HL-60/S4 treated with phorbol 12-myristate 13-acetate at 8.2 ng/mL for 4 days and 3 days (cell line): ENCODE data around the gene PRDX3.
"Not testable (repeated sequence)": the region's sequence is repeated elsewhere in the genome, so short reads cannot be mapped to it uniquely, and the experiment has no call there.

Source experiments
- in situ Hi-C: fragments of 300-500 bp; cut with MboI; formaldehyde crosslinking; loops from 2 replicates; pipeline ENCODE4 v1.15.0; 2022; ENCODE audit warnings: low sequenced_read_pairs

The PRDX3 gene

DNA sequence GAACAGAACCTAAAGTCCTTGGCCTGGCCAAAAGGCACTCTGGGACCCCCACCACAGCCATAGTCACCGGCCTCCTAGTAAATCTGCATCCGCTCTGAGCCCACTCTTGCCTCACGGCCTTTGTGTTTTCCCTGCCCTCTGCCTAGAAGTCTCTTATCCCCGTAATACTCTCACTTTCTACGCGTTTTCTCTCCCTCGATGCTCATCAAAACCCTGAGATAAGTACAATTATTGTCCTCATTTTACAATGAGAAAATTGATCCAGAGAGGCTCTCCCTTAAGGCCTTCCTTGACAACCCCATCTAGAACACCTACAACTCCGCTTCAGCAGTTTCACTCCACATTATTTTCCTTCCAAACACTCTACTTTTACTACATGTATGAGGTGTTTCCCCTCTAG, 11.6 kb downstream of the PRDX3 start:
- in situ Hi-C loops: no loop called here

DNA sequence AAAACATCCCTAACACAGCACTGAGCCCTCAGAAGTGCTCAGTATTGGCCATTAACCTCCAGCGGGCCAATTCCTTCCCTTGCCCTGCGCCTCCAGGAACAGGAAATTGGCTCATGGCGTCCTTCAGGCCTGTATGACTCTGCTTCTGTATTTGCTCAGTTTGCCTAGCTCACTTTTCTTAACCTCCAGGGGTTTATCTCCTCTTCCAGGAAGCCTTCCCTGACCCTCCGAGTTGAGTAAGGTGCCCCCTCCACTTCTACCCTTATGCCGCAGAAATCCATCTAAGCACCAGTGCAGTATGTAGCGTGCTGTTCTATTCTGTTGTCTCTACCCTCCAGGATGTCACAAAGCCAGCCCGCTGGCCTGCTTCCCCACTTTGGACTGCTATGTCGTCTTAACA, 12.0 kb downstream of the PRDX3 start:
- in situ Hi-C loops: no loop called here

DNA sequence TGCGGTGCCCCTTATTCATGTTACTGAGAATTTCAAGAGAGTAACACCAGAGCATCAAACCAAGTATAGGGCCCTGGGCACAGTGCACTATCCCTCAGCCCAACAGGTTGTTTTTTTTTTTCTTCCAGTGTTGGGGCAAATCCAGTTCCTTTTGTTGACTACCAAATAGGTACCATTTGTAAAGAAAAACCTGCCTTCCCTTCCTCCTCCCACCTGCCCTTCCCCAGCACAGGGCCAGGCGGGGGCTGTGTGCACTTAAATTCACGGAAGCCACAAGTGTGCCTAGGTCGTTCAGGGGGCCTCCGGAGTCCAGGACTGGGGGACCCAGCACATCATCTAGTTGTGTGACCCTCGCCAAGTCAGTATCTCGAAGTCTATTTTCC, 12.5 kb downstream of the PRDX3 start:
- in situ Hi-C loops: no loop called here

DNA sequence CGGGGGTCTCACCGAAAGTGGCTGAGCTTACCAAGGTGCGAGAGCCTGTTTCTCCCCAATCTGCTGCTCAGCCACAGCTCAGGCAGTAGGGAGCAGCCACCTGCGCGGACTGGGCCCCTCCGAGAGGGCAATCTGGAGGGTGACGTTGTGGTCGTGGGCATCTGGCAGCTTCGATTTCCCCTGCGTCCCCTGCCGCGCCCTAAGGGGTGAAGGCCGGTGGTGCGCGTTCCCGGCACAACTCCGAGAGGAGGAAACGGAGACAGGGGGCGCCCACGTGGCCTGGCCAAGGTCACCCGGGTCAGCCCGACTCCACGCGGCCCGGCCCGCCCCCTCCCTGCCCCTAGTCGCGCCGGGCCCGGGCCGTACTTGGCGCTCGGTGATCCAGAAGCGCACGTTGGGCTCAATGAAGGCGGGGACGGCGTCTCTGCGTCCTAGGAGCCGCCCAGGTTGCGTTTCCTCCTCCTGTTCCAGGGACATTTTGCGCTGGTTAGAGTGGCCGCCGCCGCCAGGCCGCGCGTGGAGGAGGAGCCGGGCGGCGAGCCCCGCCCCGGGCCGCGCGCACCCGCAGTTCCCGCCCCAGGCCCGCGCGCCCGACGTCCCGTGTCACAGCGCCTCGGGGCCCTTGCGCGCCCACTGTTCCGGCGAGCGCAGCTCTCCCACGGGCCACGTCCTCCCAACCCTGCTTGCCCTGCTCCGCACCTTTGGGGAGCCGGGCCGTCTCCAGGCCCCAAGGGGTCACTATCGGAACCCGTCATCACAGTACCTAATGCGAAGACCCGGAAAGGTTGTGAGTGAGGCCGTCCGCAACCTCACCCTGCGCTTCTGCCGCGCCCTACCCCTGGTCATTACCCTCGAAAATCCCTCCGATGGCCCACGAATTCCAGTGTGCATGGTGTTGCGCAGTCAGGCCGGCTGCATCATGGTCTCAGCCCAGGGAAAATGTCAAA, 13.2 kb downstream of the PRDX3 start, which contains the start of gene SFXN4:
SFXN4 (minus strand) TSS at position 544 of the 947 bp plus-strand sequence; CDS start at position 477, 67 bp downstream.
- in situ Hi-C loops: no loop called here

DNA sequence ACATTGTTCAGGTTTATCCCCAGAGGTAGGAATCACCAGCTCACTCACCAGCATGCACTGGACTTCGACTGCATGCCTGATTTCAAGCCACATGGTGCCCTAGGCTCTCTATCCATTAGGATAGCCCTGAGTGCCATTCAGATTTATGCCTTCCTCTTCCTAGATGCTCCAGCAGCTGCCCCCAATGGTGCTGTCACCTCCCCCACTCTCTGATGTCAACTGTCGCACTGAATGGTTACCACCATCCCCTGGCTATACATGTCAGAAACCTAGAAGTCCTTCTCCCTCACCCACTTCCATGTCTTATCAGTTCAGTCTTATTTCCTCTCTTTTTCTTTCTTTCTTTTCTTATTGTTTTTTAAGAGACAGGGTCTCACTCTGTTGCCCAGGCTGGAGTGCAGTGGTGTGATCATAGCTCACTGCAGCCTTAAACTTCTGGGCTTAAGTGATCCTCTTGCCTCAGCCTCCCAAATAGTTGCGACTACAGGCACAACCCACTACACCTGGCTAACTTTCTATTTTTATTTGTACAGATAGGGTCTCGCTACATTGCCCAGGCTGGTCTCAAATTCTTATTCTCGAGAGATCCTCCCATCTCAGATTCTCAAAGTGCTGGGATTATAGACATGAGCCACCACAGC, 16.0 kb downstream of the PRDX3 start:
- in situ Hi-C loops: no loop called here

DNA sequence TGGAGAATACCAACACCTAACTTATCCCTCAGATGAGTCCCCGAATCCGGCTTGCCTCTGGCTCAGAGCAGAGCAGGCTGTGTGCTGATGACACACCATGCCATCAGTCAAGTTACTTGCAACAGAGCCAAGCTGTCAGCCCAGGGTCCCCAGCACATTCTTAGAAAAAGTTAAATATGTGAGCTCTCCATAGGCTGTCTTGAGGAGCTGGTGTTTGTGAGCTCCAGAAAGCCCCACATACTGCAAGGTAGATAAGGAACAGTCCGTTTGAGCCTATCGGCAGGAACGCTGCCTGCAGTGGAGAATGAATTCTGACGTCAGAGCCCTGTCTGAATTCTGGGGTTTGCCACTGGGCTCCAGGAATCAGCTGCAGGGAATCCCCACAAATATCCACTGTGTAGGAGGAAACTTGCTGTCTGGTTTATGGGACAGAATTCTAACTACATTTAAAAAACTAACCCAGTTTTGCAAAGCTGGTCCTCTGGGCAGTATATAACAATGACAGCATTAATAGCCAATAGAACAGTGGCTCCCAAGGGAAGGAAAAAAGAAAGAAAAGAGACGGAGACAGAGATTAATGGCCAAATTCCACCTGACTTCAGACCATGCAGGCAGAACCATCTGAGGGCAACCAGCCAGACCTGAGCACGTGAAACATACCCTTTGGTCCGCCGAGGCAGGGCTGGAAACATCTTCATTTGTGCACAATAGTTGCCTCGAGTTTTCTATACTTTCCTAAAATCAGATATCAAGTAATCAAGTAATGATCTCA, 16.7 kb downstream of the PRDX3 start:
- in situ Hi-C loops: no loop called here

DNA sequence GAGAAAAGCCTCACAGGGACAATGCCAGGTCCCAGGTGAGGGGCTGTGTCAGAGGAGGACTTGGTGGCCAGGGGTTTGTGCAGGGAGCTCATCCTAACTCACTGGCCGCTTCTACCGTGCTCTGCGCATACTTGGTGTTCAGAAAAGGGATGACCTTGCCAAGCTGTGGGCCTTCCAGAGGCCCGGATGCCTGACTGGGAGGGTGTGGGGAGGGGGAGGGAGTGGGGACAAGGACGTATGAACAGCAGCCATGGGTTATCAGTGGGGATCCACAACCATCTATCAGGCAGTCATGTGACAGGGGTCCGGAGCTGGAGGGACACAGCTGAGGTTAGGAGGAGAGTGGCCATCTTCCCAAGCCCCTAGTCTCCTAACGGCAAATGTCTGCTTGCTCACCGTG, 19.3 kb downstream of the PRDX3 start:
- in situ Hi-C loops: no loop called here

DNA sequence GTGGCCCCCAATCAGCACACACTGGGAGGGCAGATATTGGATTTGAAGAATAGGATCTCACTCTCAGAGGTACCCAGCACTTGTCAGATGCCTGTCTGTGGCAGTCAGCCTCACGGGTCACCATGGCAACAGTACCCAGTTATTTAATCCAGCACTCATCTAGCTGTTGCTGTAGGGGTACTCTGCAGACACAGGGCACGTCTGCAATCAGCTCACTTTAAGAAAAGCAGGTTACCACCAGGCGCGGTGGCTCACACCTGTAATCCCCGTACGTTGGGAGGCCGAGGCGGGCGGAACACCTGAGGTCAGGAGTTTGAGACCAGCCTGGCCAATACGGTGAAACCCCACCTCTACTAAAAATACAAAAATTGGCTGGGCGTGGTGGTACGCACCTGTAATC, 25.0 kb downstream of the PRDX3 start:
- in situ Hi-C loops: no loop called here

DNA sequence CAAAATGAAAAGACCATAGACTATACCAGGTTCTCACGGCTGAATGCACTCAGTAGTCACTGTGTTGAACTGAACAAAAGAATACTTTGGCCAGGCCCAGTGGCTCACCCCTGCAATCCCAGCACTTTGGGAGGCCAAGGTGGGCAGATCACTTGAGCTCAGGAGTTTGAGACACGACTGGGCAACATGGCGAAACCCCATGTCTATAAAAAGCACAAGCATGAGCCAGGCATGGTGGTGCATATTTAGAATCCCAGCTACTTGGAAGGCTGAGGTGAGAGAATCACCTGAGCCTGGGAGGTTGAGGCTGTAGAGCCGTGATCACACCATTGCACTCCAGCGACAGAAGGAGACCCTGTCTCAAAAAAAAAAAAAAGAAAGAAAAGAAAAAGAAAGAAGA, 25.6 kb downstream of the PRDX3 start:
- in situ Hi-C loops: no loop called here

DNA sequence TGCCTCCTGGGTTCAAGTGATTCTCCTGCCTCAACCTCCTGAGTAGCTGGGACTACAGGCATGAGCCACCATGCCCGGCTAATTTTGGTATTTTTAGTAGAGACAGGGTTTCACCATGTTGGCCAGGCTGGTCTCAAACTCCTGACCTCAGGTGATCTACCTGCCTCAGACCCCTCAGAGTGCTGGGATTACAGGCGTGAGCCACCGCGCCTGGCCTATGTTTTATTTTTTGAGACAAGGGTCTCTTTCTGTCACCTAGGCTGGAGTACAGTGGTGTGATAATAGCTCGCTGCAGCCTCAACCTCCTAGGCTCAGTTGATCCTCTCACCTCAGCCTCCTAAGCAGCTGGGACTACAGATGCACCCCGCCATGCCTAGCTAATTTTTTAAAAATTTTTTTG, 27.0 kb downstream of the PRDX3 start:
- in situ Hi-C loops: not testable (repeated sequence)

DNA sequence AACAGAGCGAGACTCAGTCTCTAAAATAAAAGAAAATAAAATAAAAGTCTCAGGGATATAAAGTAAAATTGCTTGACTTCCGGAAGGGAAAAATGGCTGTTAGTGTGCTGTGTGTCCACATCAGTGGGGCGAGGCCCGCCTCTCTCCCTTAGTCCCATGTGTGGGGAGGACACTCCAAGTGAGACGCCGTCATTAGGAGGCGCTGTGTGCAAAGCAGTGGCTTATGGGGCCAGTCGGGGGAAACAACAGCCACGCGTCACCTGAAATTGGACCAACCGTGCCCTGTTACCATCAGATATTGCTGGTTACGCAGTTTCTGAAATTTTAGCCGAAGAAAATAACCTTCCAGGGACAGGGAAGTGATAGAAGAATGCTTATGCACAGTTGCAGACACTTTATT, 28.9 kb downstream of the PRDX3 start:
- in situ Hi-C loops: no loop called here

DNA sequence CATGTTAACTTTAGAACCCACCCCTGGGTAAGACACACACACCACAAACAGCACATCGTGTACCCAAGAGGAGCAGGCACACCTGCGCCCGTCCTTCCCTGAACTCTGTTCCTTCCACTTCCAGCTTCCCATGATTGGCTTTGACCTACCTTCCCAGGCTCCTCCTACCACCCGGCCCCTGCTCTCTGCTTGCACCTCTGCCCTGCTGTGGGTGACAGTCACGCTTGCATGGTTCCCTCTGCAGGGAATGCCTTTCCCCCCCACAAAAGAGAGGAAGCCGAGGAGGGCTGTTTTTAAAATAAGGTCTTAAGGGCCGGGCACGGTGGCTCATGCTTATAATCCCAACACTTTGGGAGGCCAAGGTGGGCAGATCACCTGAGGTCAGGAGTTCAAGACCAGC, 29.5 kb downstream of the PRDX3 start:
- in situ Hi-C loops: no loop called here

DNA sequence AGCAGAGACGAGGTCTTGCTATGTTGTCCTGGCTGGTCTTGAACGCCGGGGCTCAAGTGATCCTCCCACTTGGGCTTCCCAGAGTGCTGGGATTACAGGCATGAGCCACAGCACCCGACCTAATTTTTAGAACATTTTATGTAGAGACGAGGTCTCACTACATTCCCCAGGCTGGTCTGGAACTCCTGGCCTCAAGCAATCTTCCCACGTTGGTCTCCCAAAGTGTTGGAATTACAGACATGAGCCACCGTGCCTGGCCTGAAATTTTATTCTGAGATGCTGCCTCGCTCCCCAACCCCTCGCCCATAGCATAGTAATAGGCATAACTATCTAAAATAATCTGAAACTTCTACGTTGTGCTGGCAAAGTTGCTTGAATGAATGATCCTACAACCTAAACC, 35.0 kb downstream of the PRDX3 start:
- in situ Hi-C loops: no loop called here

DNA sequence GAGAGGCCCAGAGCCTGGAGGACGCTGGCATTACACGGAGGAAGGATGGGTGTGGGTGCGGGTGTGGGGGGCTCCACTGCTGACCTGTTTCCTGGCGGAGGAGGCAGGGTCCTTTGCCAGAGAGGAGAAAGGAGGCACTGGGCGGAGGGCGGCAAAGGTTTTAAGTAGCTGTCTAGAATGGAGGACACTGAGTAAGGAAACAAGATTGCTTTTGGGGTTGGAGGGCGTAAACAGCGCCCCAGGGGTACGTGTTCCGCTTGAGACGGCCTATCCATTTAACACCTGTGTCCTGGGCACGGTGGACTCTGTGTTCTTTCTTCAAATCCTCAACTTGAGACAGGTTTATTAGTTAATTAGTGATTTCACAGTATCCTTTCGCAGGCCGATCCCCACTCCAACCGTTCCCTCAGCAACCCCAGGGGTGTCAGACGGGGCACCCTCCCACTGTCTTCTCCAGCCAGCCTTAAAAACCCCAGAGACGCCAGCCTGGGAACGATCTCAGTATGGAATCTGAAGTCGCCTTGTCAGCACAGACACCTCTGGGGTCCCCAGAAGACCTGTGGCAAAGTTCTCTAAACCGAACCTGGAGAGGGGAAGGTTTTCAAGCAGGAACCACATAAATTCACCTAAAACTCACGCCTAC, 37.9 kb downstream of the PRDX3 start:
- in situ Hi-C loops: no loop called here

DNA sequence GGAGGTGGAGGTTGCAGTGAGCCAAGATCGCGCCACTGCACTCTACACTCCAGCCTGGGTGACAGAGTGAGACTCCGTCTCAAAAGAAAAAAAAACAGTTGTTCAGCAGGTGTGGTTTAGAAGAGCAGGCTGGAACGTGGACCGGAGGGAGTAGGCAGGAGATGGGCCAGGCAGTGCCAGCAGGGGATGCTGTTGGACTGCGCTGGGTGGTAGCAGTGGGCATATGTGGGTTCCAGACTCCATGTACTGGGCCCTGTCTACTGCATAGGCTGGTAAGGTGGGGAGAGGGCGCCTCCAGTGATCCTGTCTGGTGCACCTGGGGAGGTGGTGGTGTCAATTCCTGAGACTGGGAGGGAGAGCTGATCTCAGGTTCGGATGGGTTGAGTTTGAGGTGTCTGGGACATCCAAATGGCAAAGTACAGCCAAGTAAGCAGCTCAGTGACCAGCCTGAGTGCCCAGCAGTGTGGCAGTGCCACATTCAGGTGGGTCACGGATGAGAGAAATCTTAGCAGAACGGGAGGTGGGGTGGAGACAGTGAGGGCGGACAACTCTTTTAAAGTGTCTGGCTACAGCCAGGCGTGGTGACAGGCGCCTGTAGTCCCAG, 39.0 kb downstream of the PRDX3 start:
- in situ Hi-C loops: no loop called here

DNA sequence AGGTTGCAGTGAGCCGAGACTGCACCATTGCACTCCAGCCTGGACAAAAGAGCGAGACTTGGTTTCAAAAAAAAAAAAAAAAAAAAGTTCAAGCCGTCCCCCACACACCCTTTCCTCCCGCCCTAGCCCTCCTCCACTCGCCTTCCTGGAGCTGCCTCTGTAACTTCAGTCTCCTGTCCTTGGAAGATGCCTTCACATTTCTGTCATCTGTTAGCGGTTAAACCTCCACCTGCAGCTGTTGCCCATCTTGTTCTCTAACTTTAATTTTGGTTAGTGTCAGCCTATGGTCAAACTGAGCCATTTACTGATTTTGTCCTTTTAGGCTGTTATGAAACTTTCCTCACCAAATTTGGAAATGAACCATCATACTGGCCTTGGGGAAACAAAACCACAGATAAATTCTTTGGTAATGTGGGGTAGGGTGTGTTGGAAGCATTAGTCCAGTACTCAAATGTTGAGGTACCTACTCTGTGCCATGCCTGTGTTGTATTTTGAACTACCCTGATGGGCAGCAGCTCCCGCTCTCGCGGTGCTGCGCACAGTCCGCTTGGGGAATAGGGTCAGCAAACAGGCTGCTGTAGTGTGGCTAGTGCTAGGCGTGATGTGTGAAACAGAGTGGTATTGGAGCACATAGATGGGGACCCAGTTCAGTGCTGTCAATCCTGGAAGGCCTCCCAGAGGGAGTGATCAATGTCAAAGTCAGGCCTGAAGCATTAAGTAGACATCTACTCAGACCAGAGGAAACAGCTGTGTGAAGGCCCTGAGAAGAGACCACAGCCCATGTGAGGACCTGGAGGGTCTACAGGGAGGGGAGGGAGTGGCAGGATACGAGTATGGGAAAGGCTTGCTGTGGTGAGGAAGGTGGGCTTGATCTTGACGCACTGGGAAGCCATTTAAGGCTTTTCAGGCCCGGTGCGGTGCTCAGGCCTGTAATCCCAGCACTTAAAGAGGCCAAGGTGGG, 40.0 kb downstream of the PRDX3 start:
- in situ Hi-C loops: no loop called here

DNA sequence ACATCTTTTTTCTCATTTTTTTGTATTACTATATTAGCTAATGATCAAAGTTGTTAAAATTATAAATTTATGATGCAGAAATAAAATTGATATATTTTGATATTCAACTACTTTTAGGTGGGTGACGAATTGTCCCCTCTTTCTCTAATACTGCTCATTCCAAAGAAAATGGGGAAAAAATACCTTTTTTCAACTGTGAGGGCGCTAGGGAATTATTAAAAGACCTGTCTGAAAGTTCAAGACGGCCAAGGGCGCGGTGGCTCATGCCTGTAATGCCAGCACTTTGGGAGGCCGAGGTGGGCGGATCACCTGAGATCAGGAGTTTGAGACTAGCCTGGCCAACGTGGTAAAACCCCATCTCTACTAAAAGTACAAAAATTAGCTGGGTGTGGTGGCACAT, 40.7 kb downstream of the PRDX3 start:
- in situ Hi-C loops: not testable (repeated sequence)

DNA sequence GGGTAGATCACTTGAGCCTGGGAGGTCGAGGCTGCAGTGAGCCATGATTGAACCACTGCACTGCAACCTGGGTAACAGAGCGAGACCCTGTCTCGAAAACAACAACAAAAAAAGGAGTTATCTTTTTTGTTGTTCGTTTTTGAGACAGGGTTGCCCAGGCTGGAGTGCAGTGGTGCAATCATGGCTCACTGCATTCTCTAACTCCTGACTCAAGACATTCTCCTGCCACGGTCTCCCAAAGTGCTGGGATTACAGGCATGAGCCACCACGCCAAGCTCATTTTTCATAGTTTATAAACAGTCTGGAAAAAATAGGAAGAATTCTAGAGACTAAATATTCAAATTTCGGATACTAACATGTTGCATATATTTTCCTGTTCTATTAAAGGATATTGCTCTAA, 42.5 kb downstream of the PRDX3 start:
- in situ Hi-C loops: no loop called here

DNA sequence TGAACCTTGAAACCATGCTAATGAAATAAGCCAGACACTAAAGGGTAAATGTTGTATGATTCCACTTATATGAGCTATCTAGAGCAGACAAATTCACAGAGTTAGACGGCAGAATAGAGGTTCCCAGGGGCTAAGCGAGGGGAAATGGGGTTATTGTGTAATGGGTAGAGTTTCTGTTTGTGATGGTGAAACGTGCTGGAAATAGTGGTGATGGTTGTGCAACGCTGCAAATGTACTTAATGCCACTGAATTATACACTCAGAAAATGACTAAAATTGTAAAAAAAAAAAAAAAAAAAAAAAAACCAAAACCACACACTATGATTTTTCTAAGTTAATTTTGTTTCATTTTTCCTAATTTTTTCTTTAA, 43.1 kb downstream of the PRDX3 start:
- in situ Hi-C loops: no loop called here

DNA sequence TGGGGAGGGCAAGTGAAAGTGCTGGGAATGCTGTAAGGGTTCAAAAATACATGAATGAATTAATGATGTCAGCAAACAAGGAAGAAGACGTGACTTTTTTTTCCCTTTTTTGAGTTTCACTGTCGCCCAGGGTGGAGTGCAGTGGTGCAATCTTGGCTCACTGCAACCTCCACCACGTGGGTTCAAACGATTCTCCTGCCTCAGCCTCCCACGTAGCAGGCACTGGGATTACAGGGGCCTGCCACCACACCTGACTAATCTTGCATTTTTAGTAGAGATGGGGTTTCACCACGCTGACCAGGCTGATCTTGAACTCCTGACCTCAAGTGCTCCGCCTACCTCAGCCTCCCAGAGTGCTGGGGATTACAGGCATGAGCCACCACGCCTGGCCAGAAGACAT, 44.7 kb downstream of the PRDX3 start:
- in situ Hi-C loops: no loop called here
